ENCODE data around the gene RETREG1.

The RETREG1 gene

GRCh38 chr5:16521521-16522483, 95.0 kb downstream of the RETREG1 start:
- DNase-seq, result no peak

DNA sequence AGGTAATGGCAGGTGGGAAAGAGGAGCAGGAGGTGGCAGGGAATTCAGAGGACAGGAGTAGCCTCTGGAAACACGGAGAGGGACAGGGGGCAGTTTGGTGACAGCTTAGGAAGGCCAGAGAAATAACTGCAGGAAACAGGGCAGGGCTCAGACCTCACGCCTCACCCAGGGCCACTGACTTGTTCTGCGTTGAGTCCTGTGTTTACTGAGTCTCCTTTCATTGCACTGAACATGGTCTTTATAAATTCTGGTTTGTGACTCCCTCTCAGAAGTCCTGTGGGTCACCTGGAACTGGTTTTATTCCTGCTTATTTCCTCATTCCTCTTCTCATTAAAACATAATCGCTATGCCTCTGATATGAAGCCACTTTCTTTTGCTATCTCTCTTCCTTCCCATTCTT, 96.0 kb downstream of the RETREG1 start:
- no peak for DNase-seq

GRCh38 chr5:16519435-16519834, 97.4 kb downstream of the RETREG1 start:
- no peak for DNase-seq

DNA sequence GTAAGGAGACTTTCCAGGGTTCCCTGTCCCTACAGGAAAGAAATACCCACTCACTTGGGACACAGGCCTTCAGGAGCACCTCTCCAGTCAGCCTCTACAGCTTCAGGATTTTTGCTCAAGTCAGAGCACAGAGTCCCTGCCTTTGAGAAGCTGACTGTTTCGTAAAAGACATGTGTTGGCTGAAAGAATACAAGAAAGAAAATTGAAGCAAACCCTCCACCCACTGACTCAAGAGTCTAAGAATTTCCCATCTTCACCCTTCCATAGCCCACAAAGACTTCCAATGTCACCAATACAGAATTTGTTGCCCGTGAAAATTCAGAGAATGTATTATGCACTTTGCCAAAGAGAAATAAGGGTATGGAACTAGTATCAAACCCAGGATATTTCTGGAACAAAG, 98.2 kb downstream of the RETREG1 start:
- no peak for DNase-seq

DNA sequence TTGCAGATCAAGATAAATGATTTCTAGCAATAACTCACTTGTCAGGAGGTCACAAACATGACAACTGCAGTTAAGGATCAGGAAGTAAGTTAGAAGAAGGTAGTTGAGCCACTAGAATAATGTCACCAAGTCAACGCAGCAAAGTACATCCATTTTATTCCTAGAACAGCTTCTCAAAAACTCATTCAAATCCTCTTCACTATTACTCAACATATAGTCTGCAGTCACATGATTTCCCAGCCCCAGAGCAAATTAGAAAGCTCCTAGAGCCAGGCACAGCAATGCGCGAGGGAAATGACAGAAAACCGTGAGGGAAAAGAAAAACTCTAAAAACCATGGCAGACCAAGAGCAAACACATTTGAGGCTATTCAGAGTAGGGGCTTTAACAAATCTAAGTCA, 101.3 kb downstream of the RETREG1 start:
- no peak for DNase-seq

DNA sequence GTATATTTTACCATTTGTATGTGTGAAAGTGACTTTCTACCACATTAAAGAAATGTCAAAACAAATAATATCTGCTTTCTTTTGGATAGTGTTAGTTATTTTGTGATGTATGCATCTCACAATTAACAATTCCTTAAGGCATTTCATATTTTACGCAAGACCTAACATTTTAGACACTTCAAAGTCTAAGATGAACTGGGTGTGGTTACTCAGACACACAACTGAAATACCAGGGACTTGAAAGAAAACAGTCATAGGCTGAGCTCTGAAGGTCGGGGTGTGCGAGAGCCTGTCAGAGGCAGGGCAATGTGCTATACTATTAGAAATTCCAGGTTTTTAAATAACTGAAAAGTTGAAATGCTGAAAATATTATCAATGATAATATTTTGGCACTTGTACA, 106.7 kb downstream of the RETREG1 start:
- no peak for DNase-seq

DNA sequence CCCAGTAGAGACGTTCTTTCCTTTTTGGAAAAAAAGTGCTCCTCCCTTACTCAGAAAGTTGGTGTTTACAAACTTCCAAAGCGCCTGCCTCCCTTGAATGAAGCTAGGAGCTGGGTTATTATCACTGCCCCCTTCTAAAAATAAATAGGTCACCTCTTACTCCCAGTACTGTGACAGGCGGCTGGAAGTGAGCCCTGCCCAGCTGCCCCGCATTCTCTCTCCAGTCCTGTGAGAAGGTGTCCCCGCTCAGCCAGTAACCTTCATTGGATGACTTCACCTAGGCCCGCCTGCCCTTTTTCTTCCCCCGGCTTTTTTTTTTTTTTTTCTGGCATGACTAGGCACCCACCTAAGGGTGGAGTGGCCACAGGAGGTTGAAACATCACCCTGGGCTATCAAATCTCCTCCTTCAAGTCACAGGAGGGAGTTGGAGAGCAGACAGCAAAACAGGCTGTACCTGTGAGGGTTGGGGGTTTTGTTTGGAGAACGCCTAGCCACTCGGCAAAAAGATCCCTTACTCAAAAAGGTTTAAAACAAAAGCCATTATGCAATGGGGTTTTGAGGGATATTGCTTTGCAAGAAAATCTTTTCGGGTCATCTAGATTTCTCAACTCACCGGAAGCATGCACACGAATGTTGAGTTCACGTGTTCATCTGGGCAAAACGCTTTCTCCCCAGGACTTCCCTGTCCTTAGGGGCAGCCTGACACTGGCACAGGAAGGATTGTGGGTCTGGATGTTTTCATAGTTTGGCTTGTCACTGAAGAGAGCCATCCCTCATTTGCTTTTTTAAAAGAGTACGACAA, 107.9 kb downstream of the RETREG1 start:
- DNase-seq, result peak; percentile 69

GRCh38 chr5:16507716-16508115, 109.1 kb downstream of the RETREG1 start:
- DNase-seq, result no peak

GRCh38 chr5:16505904-16506303, 110.9 kb downstream of the RETREG1 start:
- DNase-seq, result no peak

- DNase-seq, result no peak
Observed at GRCh38 chr5:16505140-16505891, 111.5 kb downstream of the RETREG1 start.

- DNase-seq, result no peak
Observed at GRCh38 chr5:16504571-16504970, 112.2 kb downstream of the RETREG1 start.

- DNase-seq, result no peak
Observed at GRCh38 chr5:16502866-16503265, 113.9 kb downstream of the RETREG1 start.

DNA sequence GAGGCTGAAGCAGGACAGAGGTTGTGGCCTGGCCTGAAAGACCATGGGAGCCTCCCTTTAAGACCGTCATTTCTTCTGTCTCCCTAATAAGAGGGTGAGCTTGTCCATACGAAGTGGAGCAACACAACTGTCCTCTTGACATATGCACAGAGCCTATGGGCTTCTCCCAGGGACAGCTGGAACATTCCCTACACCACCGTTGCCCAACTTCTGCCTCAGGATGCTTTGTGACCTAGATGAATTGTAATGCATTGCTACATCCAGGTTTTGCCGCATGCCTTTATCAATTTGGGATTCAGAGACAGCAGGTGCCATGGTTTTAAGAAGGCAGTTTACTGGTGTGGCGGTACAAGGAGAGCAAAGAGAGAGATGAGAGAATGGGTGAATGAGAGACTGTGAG, 116.8 kb downstream of the RETREG1 start:
- DNase-seq, result no peak

DNA sequence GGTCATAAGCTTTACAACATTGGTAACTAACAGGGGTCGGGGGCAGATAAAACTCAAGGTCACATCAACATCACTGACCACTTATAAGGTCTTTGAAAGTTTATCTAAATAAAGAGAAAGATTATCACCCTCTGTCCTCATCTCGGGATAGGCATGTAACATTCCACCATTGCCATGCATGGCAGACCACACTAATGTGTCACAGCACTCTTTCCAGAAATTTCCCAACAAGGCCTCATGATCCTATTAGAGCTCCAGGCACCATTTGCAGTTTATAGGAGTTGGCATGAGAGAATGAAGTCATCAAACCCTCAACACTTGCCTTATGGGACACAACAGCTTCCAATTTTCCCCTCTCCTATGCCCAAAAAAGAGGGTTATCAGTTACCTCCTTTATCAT, 119.3 kb downstream of the RETREG1 start:
- no peak for DNase-seq

DNA sequence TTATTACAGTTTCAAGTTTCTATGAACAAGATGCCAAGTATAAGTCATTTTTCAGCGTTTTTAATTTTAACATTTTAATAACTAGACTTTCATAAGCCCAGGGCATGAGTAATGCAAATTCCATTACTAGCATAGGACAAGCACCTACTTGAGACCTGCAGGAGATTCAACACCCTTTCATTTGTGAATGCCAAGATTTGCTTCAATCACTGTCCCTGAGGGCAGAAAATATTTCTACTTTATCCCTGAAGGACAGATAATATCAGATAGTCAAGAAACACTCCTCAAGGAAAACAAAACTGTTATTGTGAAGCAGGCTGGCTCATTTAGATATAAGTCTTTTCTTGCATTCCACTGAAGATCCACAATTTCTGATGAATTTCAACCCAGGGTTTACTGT, 123.5 kb downstream of the RETREG1 start:
- no peak for DNase-seq

DNA sequence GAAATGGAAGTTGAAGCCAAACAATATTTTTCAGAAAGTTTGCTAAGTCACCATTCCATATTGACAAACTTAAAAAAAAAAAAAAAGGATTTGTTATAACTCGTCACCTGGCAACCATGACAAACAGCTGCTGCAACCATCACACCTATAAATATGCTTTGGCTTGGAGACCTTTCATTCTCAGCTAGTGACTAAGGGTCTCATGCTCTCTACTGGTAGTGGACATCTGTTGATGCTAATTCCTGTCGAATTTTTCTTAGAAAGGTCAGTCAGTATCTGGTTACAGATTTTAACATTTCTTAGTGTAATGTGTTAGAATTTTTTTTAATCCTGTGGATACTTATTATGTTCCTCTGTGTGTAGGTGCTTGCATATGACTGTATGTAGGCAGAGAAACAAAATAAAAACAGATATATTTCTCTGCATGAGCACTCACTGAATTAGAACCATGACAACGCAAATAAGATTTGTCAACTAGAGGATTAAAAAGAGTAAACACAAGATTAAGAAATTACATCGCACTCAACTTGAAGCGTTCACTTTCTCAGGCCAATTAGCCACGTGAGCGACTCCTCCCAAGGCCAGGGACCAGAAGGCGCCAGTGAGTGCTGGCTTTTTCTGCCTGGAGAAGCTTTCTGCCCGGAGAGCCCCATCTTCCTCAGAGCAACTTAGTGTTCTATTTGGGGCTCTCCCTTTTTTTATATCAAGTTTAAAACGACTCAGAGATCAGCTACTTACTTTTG, 124.2 kb downstream of the RETREG1 start:
- DNase-seq, result no peak

- no peak for DNase-seq
Observed at GRCh38 chr5:16490911-16491310, 125.9 kb downstream of the RETREG1 start.

- no peak for DNase-seq
Observed at GRCh38 chr5:16489322-16489791, 127.4 kb downstream of the RETREG1 start.

- DNase-seq, result no peak
Observed at GRCh38 chr5:16487456-16487855, 129.3 kb downstream of the RETREG1 start.

DNA sequence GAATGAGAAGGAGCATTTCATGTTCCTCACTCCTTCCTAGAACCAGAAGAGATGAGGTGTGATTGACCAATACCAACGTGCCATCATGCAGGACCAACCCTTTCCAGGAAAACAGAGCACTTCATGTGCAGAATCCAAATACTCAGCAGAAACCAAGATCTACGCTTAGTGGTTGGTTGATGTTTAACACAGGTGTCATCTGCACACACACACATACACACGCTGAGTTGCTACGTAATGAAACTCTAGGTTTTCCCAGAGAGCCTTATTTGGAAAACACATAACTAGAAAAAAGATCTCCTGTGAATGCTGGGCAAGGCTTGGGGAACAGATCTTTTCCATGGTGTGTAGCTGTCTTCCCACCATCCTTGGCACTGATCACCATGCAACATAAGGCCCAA, 130.1 kb downstream of the RETREG1 start:
- no peak for DNase-seq

DNA sequence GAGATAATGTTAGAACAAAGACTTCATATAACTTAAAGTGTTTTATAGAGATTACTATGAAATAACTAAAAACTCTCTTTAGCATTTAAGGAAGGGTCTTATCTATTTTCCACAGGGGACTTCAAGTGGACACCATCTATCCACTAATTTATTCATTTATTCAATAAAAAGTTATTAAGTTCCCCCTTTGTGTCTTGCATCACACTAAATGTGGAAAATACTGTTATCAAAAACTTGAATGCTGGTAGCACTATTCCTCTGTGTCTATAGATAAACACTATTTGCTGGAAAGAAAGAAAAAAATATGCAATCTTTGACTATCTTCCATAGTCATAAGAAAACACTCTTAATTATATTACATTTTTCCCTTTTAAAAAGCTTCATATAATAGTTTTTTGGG, 131.1 kb downstream of the RETREG1 start:
- DNase-seq, result no peak

- no peak for DNase-seq
Observed at GRCh38 chr5:16484081-16484480, 132.7 kb downstream of the RETREG1 start.

All from NCI-H510A (cell line).